ENCODE results near the gene SYNE2. TPM values are rescaled to one million over a fixed set of nuclear protein-coding genes. Genes with fewer than 3 reads are reported as not detected.

The SYNE2 gene
- total RNA-seq, 1 donor from 2014 or later: 67.0 TPM

DNA sequence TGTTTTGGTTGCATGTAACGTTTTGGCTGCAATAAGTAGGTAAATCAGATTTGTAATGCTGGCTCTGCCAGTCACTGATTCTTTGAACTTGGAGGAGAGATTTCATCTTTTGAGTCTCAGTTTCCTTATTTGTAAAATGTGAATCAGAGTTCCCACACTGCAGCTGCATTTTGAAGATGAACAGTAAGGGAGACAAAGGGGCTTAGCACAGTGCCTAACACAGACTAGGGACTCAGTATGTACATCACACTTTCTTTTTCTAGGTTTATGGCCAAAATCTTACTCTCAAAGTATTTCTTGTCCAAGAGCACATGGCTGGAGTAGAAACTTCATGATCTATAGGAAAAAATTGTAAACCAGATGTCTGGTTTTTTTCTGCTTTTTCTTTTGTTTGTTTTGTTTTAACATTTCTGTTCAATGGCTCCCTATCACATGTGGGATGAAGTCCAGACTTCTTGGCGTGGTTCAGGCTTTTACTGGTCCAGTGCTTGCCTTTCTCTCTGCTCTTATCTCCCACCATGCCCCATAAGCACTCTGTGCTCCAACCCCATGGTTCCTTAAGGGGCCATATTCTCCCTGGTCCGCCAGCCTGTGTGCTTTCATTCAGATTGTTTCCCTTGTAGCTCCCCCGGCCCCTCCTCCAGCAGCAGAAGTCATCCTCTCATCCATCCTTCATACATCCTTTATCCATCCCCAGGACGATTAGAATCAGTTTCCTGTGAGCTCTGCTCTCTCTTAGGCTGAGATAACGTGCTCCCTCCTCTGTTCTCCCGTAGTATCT is 58.0 kb downstream of the SYNE2 start:
- no peak for DNase-seq (ENCODE audit: low read depth in 2 of 2)

DNA sequence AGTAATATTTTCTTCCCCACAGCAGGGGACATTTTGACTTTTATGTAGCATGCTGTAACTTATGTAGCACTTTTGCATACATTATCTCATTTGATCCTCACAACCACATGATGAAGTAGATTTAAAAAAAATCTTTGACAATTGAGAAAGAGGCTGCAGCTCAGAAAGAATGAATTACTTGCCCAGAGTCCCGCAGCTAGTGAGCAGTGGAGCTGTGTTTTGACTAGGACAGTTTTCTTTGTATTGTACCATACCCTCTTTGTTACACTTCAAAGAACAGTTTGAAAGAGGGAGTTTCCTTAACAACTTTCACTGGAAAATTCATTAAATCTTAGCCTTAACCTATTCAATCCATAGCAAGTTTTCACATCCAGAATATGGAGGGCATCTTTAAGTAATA is 58.6 kb downstream of the SYNE2 start:
- no peak for DNase-seq (ENCODE audit: low read depth in 2 of 2)

- DNase-seq (ENCODE audit: low read depth in 2 of 2): no peak
These were observed 59.5 kb downstream of the SYNE2 start for GRCh38 chr14:63912286-63912685.

GRCh38 chr14:63918411-63918810 is 65.6 kb downstream of the SYNE2 start:
- DNase-seq (ENCODE audit: low read depth in 2 of 2): no peak

- DNase-seq (ENCODE audit: low read depth in 2 of 2): no peak
These were observed 70.1 kb downstream of the SYNE2 start for GRCh38 chr14:63922696-63923421.

- DNase-seq (ENCODE audit: low read depth in 2 of 2): no peak
These were observed 70.6 kb downstream of the SYNE2 start for GRCh38 chr14:63923422-63923752.

DNA sequence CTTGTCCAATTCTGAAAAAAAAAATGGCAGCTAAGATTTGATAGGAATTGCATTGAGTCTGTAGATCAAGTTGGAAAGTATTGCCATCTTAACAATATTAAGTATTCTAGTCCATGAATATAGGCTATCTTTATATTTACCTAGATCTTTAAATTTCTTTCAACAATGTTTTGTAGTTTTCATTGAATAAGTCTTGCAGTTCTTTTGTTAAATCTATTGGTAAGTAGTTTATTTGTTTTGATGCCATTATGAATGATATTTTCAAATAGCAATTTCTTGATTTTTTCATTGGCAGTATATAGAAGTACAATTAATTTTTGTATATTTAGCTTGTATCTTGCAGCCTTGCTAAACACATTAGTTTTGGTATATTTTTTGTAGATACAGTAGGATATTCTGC is 71.6 kb downstream of the SYNE2 start:
- no peak for DNase-seq (ENCODE audit: low read depth in 2 of 2)

DNA sequence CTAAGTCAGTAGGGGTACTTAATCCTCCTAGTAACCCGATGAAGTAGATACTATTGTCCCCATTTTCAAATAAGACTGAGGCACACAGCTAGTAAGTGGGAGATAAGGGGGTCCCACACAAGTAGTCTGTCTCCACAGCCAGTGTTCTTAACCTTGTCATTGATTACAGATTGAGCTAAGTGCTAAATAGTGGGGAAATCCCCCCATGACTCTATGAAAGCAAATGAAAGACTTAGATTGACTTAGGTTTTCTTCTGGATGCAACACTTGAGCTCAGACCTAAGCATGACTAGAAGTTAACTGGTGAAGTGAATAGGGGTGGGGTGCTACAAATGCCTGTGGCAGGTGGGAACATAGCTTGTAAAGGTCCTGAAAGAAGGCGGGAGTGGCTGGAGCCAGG is 73.8 kb downstream of the SYNE2 start:
- DNase-seq (ENCODE audit: low read depth in 2 of 2): no peak

GRCh38 chr14:63928744-63929174 is 76.0 kb downstream of the SYNE2 start:
- DNase-seq (ENCODE audit: low read depth in 2 of 2): peak; percentile 55 to 57

GRCh38 chr14:63933110-63933509 is 80.3 kb downstream of the SYNE2 start:
- DNase-seq (ENCODE audit: low read depth in 2 of 2): no peak

- DNase-seq (ENCODE audit: low read depth in 2 of 2): no peak
These were observed 80.9 kb downstream of the SYNE2 start for GRCh38 chr14:63933711-63934110.

GRCh38 chr14:63938198-63939005 is 85.6 kb downstream of the SYNE2 start:
- no peak for DNase-seq (ENCODE audit: low read depth in 2 of 2)

DNA sequence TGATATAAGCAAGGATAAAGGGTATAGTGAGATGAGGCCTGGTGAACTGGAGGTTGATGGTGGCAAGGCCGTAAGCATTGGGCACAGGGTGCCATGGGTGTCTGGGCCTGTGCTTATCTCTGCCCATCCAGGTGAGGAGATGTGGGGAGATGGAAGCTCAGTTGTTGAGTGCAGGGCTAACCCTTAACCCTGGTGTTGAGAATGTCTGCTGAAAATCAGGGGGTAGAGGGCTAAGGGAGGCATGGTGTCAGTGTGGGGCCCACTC is 86.1 kb downstream of the SYNE2 start:
- no peak for DNase-seq (ENCODE audit: low read depth in 2 of 2)

- no peak for DNase-seq (ENCODE audit: low read depth in 2 of 2)
These were observed 87.6 kb downstream of the SYNE2 start for GRCh38 chr14:63940387-63940786.

- no peak for DNase-seq (ENCODE audit: low read depth in 2 of 2)
These were observed 88.2 kb downstream of the SYNE2 start for GRCh38 chr14:63941023-63941422.

DNA sequence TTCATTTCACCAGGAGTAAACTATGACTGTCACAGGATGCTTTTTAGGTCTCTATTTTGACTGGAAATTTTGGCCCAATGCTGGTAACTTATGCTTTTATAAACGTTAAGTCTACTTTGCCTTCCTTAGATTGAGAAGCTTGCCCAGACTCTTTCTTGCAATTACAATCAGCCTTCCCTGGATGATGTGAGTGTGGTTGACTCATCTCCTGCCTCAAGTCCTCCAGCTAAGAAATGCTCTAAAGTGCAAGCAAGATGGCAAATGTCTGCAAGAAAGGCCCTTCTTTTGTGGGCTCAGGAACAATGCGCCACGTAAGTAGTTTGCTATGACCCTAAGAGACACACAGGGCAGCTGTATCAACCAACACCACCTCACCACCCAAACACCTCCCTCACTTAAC is 96.9 kb downstream of the SYNE2 start:
- no peak for DNase-seq (ENCODE audit: low read depth in 2 of 2)

DNA sequence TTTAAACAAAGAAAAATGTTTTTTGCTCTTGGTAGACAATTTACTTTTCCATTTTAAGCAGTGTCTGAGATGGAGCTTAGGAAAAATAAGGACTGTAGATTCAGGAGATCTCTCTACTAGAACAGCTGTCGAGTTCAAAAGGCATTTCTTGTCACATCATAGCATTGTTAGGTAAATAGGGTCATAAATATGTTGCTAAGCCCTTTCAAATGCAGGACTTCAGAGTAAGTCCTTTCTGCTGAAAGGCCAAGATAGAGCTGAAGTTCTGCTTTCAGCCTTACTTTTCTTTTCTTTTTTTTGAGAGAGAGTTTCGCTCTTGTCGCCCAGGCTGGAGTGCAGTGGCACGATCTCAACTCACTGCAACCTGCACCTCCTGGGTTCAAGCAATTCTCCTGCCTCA is 98.2 kb downstream of the SYNE2 start:
- DNase-seq (ENCODE audit: low read depth in 2 of 2): no peak

- DNase-seq (ENCODE audit: low read depth in 2 of 2): no peak
These were observed 98.6 kb downstream of the SYNE2 start for GRCh38 chr14:63951429-63951828.

- DNase-seq (ENCODE audit: low read depth in 2 of 2): peak; percentile 32 to 60
These were observed 99.5 kb downstream of the SYNE2 start for GRCh38 chr14:63952053-63952932.

- DNase-seq (ENCODE audit: low read depth in 2 of 2): peak in 1 of 2 donors; percentile 65
These were observed 100.2 kb downstream of the SYNE2 start for GRCh38 chr14:63952933-63953437.

DNA sequence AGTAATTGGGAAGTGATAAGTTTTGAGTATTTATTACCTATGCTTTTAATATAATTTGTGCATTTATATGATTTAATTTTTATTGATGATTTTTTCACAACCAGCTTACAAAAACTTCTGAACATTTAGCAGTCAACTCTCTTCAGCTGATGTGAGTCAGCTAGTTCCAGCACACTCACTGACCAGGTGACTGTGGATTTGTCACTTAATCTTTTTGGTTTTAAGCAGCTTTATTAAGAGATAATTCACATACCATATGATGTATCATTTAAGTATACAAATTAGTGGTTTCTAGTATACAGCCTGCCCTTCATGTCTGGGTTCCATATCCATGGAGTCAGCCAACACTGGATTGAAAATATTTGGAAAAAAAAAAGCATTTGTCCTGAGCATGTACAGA is 103.5 kb downstream of the SYNE2 start:
- DNase-seq (ENCODE audit: low read depth in 2 of 2): no peak
